CD14-positive monocyte (primary cell): ENCODE results near the gene DLEC1. TPM values are rescaled to one million over a fixed set of nuclear protein-coding genes. Genes with fewer than 3 reads are reported as not detected.

ENCODE experiments used
- DNase-seq, 3 donors: peaks; one replicate each; pipeline ENCODE4 v3.0.0-alpha.2; 2011 to 2022
- H2AFZ ChIP-seq: 2 replicates; pipeline ENCODE4 v1.6.0; 2012; ENCODE audit warnings: mild to moderate bottlenecking, low read depth, low read length, inconsistent platforms; ENCODE audit not compliant: insufficient read depth, poor library complexity, severe bottlenecking
- H3K27ac ChIP-seq, 2 donors: 1 replicate in 1 of 2; 2 replicates in 1 of 2; pipeline ENCODE4 v1.5.1; 2012 to 2013; ENCODE audit warnings: low read length in 2 of 2, control low read depth in 1 of 2, inconsistent platforms in 1 of 2, low read depth in 1 of 2, mild to moderate bottlenecking in 1 of 2
- H3K27me3 ChIP-seq, 2 donors: one replicate each; pipeline versions ENCODE4 v1.6.0 to v1.6.1; 2011 to 2013; ENCODE audit warnings: low read length in 2 of 2; ENCODE audit not compliant: control insufficient read depth in 2 of 2, insufficient read depth in 2 of 2
- H3K36me3 ChIP-seq, 2 donors: replicated peaks in 1 of 2; 1 replicate in 1 of 2; 2 replicates in 1 of 2; pipeline versions ENCODE4 v1.5.1 to v1.6.1; 2012 to 2013; ENCODE audit warnings: low read length in 2 of 2, control low read depth in 1 of 2, inconsistent platforms in 1 of 2, mild to moderate bottlenecking in 1 of 2; ENCODE audit not compliant: insufficient read depth in 2 of 2, control insufficient read depth in 1 of 2
- H3K4me1 ChIP-seq, 2 donors: 1 replicate in 1 of 2; 2 replicates in 1 of 2; pipeline versions ENCODE4 v1.5.1 to v1.6.1; 2012 to 2013; ENCODE audit warnings: low read length in 2 of 2, control low read depth in 1 of 2, inconsistent platforms in 1 of 2, mild to moderate bottlenecking in 1 of 2, moderate library complexity in 1 of 2; ENCODE audit not compliant: insufficient read depth in 2 of 2, control insufficient read depth in 1 of 2
- H3K4me2 ChIP-seq: replicated peaks from 2 replicates; pipeline ENCODE3; 2012; ENCODE audit warnings: low read length, moderate library complexity, mild to moderate bottlenecking; ENCODE audit not compliant: poor library complexity, severe bottlenecking; ENCODE audit errors: extremely low read depth
- H3K4me3 ChIP-seq, 3 experiments: fragments of 200-600 bp in 1 of 3; sonication (generic) in 1 of 3; replicated peaks in 1 of 3; 1 replicate in 2 of 3; 2 replicates in 1 of 3; pipeline ENCODE4 v1.5.1; 2011 to 2013; ENCODE audit warnings: low read length in 3 of 3, mild to moderate bottlenecking in 3 of 3, control low read depth in 2 of 3, low read depth in 2 of 3, inconsistent platforms in 1 of 3, moderate library complexity in 1 of 3
- H3K79me2 ChIP-seq: 2 replicates; pipeline ENCODE4 v1.6.0; 2012; ENCODE audit warnings: mild to moderate bottlenecking, control low read depth, inconsistent platforms, low read length, moderate library complexity; ENCODE audit not compliant: insufficient read depth
- H3K9ac ChIP-seq: 2 replicates; pipeline ENCODE4 v1.6.0; 2017; ENCODE audit warnings: low read length, mild to moderate bottlenecking; ENCODE audit not compliant: insufficient read depth, poor library complexity, severe bottlenecking
- H3K9me3 ChIP-seq, 2 donors: replicated peaks in 1 of 2; 1 replicate in 1 of 2; 2 replicates in 1 of 2; pipeline versions ENCODE4 v1.5.1 to v1.6.1; 2012 to 2013; ENCODE audit warnings: low read length in 2 of 2, control low read depth in 1 of 2; ENCODE audit not compliant: control insufficient read depth in 1 of 2, insufficient read depth in 1 of 2
- H4K20me1 ChIP-seq: 2 replicates; pipeline ENCODE4 v1.6.0; 2012; ENCODE audit warnings: mild to moderate bottlenecking, low read length, control low read depth, moderate library complexity; ENCODE audit not compliant: insufficient read depth
- H3K27ac Mint-ChIP-seq, 7 donors: one replicate each; pipeline ENCODE4 v1.8.0; 2020; ENCODE audit warnings: mild to moderate bottlenecking in 7 of 7, mixed read lengths in 7 of 7, moderate library complexity in 6 of 7, inconsistent platforms in 2 of 7
- H3K27me3 Mint-ChIP-seq, 3 donors: one replicate each; pipeline ENCODE4 v1.8.0; 2021 to 2022; ENCODE audit warnings: low read depth in 3 of 3, mild to moderate bottlenecking in 3 of 3, mixed read lengths in 3 of 3, moderate library complexity in 3 of 3, inconsistent platforms in 1 of 3
- H3K36me3 Mint-ChIP-seq, 2 donors: one replicate each; pipeline ENCODE4 v1.8.0; 2020; ENCODE audit warnings: mixed read lengths in 2 of 2, inconsistent platforms in 1 of 2, mild to moderate bottlenecking in 1 of 2
- H3K4me1 Mint-ChIP-seq: one replicate; pipeline ENCODE4 v1.8.0; 2020; ENCODE audit warnings: mild to moderate bottlenecking, mixed read lengths
- H3K4me3 Mint-ChIP-seq, 2 donors: one replicate each; pipeline ENCODE4 v1.8.0; 2020; ENCODE audit warnings: mild to moderate bottlenecking in 2 of 2, mixed read lengths in 2 of 2, moderate library complexity in 1 of 2
- H3K9me3 Mint-ChIP-seq, 7 donors: one replicate each; pipeline ENCODE4 v1.8.0; 2020 to 2022; ENCODE audit warnings: mixed read lengths in 7 of 7, mild to moderate bottlenecking in 6 of 7, moderate library complexity in 6 of 7, inconsistent platforms in 2 of 7
- CTCF ChIP-seq: fragments of 200-600 bp; IDR thresholded peaks from one replicate; pipeline ENCODE4 v1.8.0; 2022; ENCODE audit warnings: antibody characterized with exemption, mild to moderate bottlenecking
- WGBS: methylation state at CpG from one replicate; pipeline ENCODE4 v1.1.5; 2013; ENCODE audit warnings: missing lambda C conversion rate; ENCODE audit not compliant: insufficient coverage; 5-methylcytosine and 5-hydroxymethylcytosine counted together
- intact Hi-C, 2 donors: fragments of 100-400 bp; cut with micrococcal nuclease; formaldehyde crosslinking; loops; one replicate each; pipeline versions ENCODE4 v1.15.0 to v1.15.1; 2023
- polyA plus RNA-seq, 3 donors: library from polyadenylated mRNA; depleted of rRNA in 1 of 3; unstranded in 2 of 3; stranded (reverse) in 1 of 3; fragments of 300-500 nt in 2 of 3; fragments of >200 nt in 1 of 3; fragmentation: Illumina TruSeq in 2 of 3; gene quantifications; 1 replicate in 2 of 3; 2 replicates in 1 of 3; pipeline ENCODE4 v1.2.3, GENCODE V29; 2012 to 2021

DLEC1 gene
- polyA plus RNA-seq, 3 donors = 0.11 to 0.81 (median 0.14) TPM

GRCh38 chr3:38117748-38118420 is 78.9 kb downstream of the DLEC1 start:
- Histone ChIP-seq H3K27me3 (no peaks in the 10 kb centered on the region), H2AFZ (no peak overlapping the region), H3K4me1 (peaks cover 0 to 5% of the 10 kb centered on the region in 2 donors), H3K4me3 (no peak overlapping the region), H3K4me2 (no peak overlapping the region), H3K9me3 (no peaks in the 10 kb centered on the region), H3K36me3 (peaks cover 32 to 49% of the 10 kb centered on the region in 2 donors), H3K79me2 (no peaks in the 10 kb centered on the region), H3K27ac (no peak overlapping the region), H4K20me1 (peaks cover 61% of the 10 kb centered on the region), H3K9ac (no peak overlapping the region)
- Mint-ChIP-seq H3K9me3 (no peaks in the 10 kb centered on the region), H3K36me3 (peaks cover 45 to 51% of the 10 kb centered on the region in 2 donors), H3K4me3 (no peak overlapping the region), H3K27me3 (peaks cover 3 to 10% (median 4%) of the 10 kb centered on the region in 3 donors), H3K27ac (peak overlapping the region in 2 of 7 donors; percentile 48 to 68), H3K4me1 (peaks cover 14% of the 10 kb centered on the region)
- intact Hi-C loops = loop anchor here (5.0 to 10.0 kb wide), 3 partner anchors 143 to 359 kb away; no protein-coding TSS in a partner anchor
- peak; percentile 58 to 76 (median 66) for DNase-seq
- TF ChIP-seq CTCF = peak; percentile 71
- WGBS = 51% methylated on average over 11 of the region's 11 CpGs

GRCh38 chr3:38118421-38119247 is 79.6 kb downstream of the DLEC1 start:
- 78% methylated on average over 11 of the region's 13 CpGs for WGBS

More at GRCh38 chr3:38118421-38119247, 79.6 kb downstream of the DLEC1 start:
- H3K36me3 Mint-ChIP-seq = peaks cover 51 to 59% of the 10 kb centered on the region in 2 donors
- H3K9me3 ChIP-seq = no peaks in the 10 kb centered on the region
- intact Hi-C loops = loop anchor here (5.0 to 10.0 kb wide), 3 partner anchors 144 to 359 kb away; no protein-coding TSS in a partner anchor
- H3K9me3 Mint-ChIP-seq = no peaks in the 10 kb centered on the region
- no peaks in the 10 kb centered on the region for H3K27me3 ChIP-seq
- TF ChIP-seq CTCF = no peak
- no peak overlapping the region for H3K9ac ChIP-seq
- H3K4me3 ChIP-seq = no peak overlapping the region
- H2AFZ ChIP-seq = no peak overlapping the region
- no peak for DNase-seq
- peaks cover 68% of the 10 kb centered on the region for H4K20me1 ChIP-seq
- H3K36me3 ChIP-seq = peaks cover 39 to 56% of the 10 kb centered on the region in 2 donors
- peak overlapping the region in 5 of 7 donors; percentile 48 to 81 (median 76) for H3K27ac Mint-ChIP-seq
- H3K4me1 Mint-ChIP-seq = peaks cover 14% of the 10 kb centered on the region
- H3K4me1 ChIP-seq = peaks cover 0 to 5% of the 10 kb centered on the region in 2 donors
- no peak overlapping the region for H3K4me3 Mint-ChIP-seq
- no peak overlapping the region for H3K4me2 ChIP-seq
- no peaks in the 10 kb centered on the region for H3K79me2 ChIP-seq
- no peak overlapping the region for H3K27ac ChIP-seq
- H3K27me3 Mint-ChIP-seq = peaks cover 3 to 10% (median 4%) of the 10 kb centered on the region in 3 donors
